T-helper 2 cell (primary cell): ENCODE results near the gene SLC39A11.
"Not testable (repeated sequence)": the region's sequence is repeated elsewhere in the genome, so short reads cannot be mapped to it uniquely, and the experiment has no call there.

Source experiments
- DNase-seq, 5 experiments: peaks; one replicate each; pipeline versions ENCODE4 v3.0.0 to v3.0.0-alpha.2; 2012 to 2022

Gene SLC39A11

DNA sequence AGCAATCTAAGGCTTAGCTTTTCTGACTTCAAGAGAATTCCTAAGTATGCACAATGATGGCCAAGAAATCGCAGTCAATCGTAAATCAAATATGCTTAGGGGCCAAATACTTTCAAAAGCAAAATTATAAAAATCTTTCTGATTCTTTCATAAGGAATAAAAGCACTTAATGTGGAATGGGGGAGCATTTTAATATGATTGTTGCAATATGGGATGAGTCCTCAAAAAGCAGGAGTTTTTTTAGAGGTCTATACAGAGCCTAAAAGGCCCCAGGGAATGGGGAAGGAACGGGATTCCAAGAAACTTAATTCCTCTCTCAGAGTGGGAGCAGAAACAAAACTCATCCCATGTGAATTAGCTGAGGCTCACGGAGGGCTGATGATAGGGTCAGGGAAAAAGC is 14.7 kb upstream of the SLC39A11 start:
- no peak for DNase-seq

DNA sequence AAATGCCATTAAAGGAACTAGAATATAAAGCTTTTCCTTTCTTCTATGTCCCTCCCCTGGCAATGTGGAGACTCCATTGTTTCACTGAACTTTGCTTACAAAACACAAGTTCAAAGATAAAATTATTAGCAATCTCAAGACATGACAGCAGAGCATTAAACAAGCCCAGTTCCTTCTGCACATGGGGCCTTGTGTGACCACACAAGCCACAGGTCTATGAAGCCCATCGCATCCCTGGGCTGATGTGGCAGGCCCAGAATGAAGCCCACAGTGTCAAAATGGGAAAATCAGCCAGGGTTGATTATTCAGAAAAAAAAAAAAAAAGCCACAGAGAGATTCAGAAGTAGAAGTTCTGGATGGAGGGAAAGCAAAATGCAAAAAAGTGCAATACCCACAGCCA is 12.9 kb upstream of the SLC39A11 start:
- DNase-seq = no peak

DNA sequence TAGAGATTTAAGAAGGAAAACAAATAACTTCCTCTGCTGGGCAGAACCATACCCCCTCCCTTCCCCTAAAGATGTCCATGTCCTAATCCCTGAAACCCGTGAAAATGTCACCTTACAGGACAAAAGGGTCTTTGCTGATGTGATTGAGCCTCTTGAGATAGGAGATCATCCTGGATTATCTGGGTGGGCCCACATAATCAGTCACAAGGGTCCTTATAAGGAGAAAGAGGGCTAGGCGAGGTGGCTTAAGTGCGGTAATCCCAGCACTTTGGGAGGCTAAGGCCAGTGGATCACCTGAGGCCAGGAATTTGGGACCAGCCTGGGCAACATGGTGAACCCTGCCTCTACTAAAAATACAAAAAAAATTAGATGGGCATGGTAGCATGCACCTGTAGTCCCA is 12.0 kb upstream of the SLC39A11 start:
- no peak for DNase-seq

DNA sequence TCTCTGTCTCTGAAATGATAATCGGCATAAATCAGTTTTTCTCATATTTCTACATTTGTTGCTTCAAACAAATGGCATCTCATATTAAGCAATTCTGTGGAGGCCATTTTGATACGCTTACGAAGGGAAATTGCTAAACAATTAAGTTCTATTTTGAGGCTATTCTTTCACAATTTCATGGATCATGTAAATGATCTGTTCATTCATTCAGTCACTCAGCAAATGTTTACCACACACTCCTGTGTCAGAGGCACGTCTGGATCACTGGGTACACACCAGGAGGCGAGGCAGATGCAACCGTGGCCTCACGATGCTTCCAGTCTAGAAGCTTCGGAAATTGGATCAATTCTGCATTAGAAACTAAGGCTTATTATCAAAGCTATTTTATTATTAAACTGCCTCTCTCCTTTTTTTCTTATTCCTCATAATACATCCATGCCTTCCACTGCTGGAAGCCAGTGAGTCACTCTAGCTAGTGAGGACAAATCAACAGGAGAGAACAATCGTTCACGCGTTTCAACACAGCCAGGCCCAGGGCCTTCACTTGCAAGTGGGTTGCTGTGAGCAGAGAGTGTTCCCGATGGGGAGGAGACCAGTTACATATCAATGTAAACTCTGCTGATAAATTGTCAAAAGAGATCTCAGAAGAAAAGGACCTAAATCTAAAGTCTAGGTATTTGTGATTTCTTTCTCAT is 11.3 kb upstream of the SLC39A11 start:
- no peak for DNase-seq

DNA sequence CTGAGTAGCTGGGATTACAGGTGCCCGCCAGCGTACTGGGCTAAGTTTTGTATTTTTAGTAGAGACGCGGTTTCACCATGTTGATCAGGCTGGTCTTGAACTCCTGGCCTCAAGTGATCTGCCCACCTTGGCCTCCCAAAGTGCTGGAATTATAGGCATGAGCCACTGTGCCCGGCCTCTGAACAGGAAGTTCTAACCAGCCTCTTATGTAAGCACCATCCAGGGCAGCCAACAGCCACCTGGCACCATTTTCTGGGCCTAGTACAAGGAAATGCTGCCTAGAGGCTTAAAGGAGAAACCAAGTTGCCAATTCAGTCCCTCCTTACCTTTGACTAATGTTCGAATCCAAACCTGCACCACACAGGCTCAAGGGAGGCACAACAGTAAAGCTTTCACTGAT is 8.5 kb upstream of the SLC39A11 start:
- no peak for DNase-seq

DNA sequence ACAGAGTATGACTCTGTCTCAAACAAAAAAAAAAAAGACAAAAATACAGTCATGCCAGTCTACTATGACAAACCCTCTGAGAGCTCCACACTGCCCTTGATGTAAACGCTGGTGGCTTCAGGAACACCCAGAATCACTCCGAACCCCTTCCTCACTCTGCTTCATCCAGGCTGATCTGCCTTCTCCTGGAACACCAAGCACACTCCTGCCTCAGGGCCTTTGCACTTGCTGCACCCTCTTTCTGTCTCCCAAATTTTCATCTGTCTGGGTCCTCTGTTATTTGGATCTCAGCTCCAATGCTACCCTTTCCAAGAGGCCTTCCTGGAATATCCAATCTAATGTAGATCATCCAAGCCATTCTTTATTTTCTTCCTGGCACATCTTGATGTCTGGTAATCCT is 7.9 kb upstream of the SLC39A11 start:
- DNase-seq = no peak

DNA sequence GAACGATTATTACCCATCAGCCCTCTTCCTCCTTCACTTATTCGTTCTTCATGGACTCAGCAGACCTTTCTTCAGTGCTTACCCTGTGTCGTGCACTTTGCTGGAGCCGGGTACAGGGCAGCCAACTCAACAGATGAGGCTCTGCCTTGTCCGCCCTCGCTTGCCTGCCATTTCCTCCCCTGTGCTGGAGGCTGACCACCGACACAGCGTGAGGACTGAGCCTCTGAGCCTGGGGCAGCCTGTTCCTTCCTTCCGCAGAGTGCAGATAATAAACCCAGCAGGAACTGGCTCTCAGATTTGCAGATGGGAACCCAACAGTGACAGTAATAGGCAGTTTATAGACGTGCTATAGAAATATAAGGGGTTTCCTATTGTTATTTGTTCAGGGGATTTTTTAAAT is 7.0 kb upstream of the SLC39A11 start:
- no peak for DNase-seq

DNA sequence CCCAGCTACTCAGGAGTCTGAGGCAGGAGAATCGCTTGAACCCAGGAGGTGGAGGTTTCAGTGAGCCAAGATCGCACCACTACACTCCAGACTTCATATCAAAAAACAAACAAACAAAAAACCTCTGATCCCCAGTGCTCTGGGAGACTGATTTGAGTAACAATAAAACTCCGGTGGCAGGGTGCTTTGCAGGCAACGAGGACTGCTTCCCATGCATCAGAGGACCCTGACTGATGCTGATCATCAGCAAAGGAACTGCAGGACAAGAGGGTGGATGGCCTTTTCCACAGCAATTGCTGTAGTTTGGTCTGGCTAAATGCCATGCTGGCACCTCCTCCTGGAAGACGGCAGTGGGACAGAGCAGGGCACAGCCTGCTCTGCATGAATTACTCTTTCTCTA is 6.4 kb upstream of the SLC39A11 start:
- DNase-seq = no peak

DNA sequence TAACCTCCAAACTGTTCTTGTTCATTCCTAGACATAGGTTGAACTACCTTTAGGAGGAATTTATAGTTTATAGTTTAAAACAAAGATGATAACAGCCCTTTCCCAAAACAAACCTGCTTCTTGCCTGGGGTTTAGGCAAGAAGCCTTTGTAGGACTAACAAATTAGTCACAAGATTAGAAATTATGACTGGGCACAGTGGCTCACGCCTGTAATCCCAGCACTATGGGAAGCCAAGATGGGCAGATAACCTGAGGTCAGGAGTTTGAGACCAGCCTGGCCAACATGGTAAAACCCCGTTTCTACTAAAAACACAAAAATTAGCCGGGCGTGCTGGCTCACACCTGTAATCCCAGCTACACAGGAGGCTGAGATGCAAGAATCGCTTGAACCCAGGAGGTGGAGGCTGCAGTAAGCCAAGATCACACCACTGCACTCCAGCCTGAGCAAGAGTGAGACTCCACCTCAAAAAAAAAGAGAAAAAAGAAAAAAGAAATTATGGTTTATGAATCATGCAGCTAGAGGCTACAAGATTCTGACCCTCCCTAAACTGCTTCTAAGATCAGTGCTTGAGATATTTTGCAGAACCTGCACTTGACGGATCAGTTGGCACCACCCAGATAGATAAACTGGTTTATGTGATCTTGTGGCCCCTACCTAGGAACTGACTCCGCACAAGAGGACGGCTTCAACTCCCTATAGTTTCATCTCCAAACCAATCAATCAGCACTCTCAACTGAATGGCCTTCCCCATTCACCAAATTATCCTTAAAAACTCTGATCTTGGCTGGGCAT is 5.7 kb upstream of the SLC39A11 start:
- not testable (repeated sequence) for DNase-seq

DNA sequence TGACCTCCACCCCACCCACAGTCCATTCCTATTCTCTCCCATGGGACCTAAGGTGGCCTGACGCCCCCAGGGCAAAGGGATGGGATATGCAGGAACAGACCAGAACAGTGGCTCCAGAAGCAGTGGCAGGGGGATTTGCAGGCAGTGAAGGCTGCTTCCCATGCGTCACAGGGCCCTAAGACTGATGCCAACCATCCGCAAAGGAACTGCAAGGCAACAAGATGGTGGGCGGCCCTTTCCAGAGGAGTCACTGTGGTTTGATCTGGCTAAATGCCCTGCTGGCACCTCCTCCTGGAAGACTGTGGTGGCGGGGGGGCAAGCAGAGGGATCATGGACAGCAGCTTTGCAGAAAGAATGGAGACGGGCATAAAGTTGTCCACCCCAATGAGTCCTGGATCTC is 4.4 kb upstream of the SLC39A11 start:
- DNase-seq = no peak

DNA sequence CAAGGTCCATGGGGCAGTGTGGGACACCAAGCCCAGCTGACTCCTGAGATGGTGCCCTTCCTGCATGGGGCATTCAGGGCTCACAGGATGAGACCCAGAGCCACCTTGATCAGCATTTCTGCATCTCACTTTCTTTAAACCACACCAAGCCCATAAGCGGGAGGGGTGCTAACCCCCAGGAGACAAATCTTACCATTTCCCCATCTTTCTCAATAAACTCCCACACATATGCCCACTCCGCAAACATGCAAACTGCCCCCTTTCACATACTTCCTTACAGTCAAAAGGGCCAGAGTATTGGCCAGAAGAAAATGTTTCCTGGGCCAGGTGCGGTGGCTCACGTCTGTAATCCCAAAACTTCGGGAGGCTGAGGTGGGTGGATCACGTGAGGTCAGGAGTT is 3.7 kb upstream of the SLC39A11 start:
- DNase-seq = no peak

DNA sequence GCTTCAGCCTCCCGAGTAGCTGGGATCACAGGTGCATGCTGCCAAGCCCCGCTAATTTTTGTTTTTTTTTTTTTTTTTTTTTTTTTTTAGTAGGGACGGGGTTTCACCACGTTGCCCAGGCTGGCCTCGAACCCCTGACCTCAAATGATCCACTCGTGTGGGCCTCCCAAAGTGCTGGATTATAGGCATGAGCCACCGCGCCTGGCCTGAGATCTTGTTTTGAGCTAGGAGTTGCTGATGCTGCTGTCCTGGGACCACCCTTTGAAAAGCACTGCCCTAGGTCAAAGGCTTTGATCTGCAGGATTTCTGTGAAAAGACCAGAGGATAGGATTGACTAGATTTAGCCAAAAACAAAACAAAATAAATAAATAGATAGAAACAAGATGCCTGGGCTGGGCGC is 798 bp upstream of the SLC39A11 start:
- no peak for DNase-seq

DNA sequence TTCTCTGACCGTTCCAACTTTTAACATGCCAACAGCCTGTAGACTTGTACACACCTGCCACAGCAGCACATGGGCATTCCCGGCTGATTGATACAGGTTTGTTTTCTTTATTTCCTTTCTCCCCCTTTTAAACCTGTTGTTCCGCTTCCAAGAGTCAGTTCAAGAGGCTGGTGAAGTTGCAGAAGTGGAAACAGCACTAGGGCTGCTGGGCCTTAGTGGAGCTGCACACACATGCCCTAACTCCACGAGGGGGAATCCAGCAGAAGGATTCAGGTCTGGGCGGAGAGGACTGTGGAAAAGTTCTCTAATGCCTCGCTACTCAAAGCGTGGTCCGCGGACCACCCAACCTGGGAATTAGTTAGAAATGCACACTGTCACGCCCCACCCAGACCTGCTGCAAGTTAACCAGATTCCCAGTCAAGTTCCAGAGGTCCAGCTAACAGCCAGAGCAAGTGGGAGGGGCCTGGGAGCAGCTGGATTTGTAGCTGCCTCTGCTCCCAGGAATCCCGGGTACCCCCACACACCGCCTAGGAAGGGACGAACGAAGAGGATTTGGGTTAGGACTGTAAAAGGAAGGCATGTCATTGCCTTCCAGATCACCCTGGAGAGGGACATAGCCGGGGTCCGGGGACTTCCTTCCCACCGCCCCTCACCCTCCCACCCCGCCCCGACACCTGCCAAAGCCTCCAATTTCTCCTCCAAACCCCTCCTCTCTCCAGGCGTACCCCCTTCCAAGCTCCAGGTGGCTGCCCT is 542 bp downstream of the SLC39A11 start:
- no peak for DNase-seq

DNA sequence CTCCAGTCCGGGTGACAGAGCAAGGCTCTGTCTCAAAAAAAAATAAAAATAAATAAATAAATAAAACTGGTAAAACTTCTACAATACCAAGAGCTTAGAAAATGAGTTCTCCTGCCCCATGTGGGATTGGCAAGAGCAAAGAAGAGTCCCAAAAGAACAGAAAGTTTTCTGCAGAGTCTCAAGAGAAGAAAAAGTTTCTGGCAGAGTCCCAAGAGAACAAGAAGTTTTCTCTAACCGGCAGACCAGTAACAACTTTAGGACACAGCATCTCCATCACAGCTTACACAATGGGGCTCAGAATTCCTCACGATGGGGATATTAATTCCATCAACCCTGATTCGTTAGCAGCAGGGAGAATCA is 1.1 kb downstream of the SLC39A11 start:
- DNase-seq = no peak

DNA sequence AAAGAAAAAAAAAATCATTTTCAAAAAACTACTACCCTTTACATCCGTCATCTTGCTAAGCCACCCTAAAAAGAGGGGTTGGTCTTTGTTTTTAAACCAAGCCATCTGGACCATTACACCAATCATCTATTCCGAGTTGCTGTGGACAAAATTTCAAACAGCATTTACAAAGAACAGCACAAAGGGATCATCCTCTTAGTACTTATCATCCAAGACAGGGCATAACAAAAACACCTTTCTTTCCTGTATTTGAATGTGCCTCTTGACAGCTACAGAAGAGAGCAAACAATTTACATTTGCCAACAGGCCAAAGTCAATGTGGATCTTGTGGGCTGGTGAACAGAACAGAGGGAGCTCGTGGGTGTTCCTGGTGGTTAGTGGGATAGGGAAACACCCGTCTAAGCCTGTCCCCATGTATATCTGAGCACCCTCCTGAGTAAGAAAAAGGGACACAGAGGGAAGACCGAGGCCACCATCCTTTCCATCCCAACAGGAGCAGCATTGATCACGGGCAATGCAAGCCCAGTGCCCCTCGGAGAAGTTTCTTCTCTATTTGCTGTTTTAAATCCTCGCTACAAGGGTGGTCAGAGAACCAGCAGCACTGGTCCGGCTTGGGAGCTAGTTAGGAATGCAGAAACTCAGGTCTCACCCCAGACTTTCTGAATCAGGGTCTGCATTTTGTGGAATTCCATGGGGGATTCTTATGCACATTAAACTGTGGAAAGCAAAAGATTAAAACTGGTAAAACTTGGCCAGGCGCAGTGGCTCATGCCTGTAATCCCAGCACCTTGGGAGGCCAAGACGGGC is 1.9 kb downstream of the SLC39A11 start:
- no peak for DNase-seq

DNA sequence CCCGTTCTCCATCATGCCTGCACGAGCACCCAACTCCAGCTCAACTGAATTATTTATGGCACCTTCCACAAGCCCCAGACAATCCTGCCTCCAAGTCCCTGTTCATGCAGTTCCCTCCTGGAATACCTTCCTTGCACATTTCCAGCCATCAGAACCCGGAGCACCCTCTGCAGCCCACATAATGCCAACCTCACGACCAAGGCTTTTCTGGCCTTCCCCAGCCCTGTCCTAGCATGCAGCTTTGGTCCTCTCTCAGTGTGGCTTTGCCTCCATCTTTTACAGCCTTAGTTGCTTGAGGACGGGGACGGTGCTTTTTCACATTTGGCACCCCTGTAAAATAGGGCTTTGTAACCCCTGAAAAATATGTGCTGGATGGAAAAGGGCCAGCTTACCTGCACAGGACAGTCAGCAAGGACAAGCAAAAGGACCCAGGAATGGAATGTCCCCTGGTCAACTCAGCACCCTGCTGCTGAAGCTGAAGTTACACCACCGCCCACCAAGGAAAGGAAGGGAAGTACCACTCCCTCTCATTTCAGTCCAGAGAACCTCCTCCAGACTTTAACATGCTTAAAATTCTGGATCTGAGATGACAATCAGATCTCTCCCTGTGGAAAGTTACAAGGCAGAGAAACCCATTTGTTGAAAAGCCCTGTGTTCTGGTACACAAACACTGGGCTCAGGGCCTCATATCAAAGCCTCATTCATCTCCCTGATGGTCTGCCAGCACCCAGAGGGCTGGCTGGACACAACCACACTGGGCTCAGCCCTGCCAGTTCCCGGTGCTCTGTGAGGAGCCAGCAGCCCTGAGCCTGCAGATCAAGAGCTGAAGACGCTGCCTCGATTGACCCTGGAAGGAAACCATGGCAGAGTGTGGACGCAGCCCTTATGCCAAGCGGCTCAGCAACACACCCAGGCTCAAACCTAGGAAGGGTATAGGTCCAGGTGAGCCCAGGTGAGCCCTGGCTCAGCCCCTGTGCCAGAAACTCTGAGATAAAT is 2.9 kb downstream of the SLC39A11 start:
- DNase-seq = no peak

DNA sequence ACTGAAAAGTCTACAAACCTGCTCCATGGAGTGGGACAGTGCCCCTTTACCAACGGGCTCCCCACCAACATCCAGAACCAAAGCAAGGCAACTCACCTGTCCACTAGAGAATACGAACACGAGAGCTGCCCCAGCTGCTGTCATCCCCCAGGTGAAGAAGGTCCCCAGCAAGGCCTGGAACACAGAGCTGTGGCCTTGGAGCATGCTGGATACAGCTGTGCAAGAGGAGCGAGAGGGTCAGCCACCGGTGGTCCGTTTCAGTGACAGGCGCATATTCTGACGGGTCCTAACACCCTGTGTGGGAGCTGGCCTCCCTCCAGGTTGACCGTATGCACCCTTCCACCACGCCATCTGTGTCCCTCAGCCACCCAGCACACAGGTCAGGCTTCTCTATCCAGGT is 3.9 kb downstream of the SLC39A11 start:
- DNase-seq = no peak

DNA sequence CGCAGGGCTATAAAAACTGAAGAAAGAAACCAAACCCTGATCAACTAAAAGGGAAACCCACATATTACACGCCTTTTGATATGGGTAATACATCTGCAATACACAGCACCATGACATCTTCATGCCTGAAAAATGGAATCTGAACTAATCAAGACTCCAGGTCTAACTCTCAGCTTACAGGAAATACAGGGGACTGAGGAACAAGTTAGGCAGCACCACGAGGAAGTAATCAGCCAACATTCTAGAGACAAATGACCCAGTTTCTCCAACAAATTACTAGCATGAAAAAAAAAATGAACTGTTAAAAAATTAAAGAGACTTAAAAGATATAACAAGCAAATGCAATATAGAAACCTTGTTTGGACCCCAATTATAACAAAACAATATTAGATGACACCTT is 9.1 kb downstream of the SLC39A11 start:
- no peak for DNase-seq

DNA sequence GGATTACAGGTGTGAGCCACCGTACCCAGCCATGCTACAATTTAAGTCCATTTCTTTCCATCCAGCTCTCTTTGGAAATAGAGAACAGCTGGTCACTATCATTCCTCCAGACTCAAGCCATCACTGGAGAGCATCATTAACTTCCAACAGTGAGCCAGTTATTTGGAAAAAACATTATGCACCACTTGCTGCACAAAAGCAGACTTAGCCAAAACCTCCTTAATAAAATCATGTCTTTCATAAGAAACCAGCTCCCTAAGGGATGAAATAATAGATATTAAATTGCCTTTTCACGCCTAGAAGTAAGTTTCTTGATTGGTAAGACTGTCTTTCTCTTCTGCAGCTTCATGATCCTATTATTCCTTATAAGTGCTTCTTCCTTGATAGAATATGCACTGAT is 17.9 kb downstream of the SLC39A11 start:
- no peak for DNase-seq

DNA sequence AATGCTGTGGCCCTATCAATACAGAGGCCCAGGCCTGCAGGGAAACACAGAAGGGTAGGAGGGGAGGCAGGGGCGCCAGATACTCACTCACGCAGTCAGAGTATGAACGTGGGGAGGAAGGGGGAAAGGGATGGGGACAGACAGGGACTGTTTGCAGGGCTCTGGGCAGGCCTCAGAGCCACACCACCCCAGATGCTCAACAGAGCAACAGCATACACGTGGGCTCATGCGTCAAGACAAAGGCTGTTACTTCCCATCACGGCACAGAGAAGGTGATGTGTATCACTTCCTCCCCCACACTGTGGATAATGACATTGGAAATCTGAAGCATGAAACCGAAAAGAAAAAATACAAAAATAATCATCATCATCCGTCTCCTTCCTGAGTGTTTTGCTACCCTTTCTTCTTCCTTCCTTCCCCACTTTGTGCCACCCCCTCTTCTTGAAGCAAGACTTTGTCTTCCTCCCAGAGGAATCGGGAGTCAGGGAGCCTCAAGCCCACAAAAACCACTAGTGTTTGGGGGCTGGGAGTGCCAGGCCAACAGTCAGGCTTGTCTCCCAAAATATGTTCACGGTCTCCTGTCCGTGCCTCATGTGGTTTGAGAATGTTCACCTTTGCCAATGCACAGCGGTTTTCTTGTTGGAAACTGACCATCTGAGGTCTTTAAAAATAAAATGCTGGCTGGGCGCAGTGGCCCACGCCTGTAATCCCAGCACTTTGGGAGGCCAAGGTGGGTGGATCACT is 20.1 kb downstream of the SLC39A11 start:
- no peak for DNase-seq
